Superior temporal gyrus (tissue), 1 donor: ENCODE data around the gene RNF126.
"Not testable (repeated sequence)": the region's sequence is repeated elsewhere in the genome, so short reads cannot be mapped to it uniquely, and the experiment has no call there.

Experiments used
- DNase-seq: peaks from one replicate; pipeline ENCODE4 v3.0.0-alpha.2; 2016; ENCODE audit errors: extremely low spot score

Gene RNF126

GRCh38 chr19:686589-687297, 23.7 kb upstream of the RNF126 start:
- DNase-seq, result no peak

DNA sequence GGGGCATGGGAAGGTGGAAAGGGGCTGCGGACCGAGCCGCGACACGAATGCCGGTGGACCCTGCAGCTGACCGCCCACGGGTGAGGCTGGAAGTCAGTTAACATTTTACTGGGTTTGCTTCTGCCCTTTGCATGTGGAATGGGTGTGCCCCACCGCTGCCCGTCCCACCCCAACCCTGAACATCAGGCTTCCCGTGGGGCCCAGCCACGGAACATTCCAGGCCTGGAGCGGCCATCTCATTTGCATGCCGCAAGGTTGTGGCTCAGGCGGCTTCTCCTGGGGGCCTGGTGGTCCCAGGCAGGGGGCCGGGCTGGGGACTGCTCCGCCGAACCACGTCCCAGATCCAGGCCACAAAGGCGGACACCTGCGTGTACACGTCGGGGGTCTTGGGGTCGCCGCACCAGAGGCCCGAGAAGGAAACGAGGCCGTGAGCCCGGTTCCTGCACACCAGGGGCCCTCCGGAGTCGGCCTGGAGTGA, 22.5 kb upstream of the RNF126 start:
- DNase-seq, result no peak

DNA sequence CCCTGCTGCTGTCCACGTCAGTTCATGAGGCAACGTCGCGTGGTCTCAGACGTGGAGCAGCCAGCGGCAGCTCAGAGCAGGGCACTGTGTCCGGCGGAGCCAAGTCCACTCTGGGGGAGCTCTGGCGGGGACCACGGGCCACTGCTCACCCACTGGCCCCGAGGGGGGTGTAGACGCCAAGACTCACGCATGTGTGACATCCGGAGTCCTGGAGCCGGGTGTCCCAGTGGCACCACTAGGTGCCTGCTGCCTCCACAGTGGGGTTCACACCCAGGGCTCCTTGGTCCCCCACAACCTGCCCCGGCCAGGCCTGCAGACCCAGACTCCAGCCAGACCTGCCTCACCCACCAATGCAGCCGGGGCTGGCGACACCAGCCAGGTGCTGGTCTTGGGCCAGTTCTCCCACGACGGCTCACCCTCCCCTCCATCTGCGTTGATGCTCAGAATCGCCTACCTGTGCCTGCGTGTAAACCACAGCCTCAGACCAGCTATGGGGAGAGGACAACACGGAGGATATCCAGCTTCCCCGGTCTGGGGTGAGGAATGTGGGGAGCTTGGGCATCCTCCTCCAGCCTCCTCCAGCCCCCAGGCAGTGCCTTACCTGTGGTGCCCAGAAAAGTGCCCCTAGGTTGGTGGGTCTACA, 19.8 kb upstream of the RNF126 start:
- no peak for DNase-seq

GRCh38 chr19:681029-682019, 18.3 kb upstream of the RNF126 start:
- no peak for DNase-seq

- DNase-seq, result peak; percentile 90
Observed at GRCh38 chr19:680287-681028, 17.4 kb upstream of the RNF126 start.

DNA sequence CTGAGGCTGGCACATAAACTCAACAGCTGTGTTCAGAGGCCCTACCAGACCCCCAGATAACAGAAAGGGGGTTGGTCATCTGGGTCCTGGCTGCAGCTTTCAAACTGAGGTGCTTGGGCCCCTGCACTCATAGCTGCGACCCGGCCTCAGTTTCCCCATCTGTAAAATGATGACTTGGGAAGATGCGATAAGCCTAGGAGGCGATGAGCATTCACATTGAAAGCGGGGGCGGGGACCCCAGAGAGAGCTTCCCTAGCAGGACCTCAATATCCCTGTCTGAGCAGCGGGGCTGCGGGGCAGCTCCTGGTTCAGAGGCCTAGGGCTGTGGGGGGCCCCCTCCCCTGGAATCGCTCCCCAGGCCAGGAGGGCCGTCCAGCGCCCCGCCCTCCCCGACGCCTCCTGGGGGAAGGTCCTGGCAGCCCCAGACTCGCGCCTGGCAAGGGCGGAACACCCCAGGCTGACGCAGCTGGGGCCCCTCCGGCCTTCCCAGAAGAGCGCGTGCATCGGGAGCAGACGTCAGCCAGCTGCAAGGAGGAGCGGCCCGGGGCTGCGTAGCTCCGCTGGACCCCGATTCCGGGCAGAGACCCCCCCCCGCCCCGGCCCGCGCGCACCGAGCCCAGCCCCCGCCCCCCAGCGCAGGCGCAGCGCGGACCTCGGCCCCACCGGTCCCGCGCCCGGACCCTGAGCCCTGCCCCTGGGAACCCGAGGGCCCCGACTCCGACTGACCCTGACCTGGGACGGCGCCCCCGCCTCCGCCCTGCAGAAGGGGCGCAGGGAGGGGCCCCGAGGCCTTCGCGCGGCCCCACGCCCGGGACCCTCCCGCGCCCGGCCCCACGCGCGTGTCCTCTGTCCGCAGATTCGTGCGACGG, 16.6 kb upstream of the RNF126 start:
- DNase-seq, result no peak

GRCh38 chr19:678791-679388, 15.9 kb upstream of the RNF126 start:
- no peak for DNase-seq

DNA sequence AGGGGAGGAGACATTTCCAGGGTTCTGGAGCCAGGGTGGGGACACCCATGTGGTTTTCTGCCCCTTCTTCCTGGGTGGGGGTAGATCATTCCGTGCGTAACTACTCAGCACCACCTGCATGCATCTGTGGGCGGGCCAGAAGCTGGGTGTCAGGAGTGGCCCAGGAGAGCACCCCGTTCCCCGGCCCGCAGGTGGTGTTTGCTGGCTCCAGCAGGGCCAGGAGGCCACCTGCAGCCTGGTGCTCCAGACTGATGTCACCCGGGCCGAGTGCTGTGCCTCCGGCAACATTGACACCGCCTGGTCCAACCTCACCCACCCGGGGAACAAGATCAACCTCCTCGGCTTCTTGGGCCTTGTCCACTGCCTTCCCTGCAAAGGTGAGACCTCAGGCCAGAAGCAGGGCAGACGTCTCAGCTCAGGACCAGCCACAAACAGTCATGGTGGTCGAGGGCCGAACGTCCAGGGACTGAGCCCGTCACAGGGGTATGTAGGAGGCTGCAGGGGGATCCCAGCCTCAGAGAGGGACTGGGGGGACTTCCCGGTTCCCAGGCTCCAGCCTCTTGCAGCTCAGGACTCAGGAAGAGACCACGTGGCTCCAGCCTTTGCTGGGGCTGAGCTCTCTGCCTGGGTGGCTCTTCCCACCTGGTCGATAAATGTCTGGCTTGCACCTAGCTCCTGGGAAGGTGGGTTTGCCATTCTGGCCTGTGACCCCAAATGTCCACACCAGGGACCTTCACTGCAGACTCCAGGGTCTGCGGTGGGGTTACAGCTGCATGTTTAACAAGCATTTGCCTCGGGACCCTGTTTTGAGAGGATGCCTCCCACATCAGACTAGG, 14.8 kb upstream of the RNF126 start:
- DNase-seq, result no peak

GRCh38 chr19:677201-677600, 14.2 kb upstream of the RNF126 start:
- DNase-seq, result no peak

DNA sequence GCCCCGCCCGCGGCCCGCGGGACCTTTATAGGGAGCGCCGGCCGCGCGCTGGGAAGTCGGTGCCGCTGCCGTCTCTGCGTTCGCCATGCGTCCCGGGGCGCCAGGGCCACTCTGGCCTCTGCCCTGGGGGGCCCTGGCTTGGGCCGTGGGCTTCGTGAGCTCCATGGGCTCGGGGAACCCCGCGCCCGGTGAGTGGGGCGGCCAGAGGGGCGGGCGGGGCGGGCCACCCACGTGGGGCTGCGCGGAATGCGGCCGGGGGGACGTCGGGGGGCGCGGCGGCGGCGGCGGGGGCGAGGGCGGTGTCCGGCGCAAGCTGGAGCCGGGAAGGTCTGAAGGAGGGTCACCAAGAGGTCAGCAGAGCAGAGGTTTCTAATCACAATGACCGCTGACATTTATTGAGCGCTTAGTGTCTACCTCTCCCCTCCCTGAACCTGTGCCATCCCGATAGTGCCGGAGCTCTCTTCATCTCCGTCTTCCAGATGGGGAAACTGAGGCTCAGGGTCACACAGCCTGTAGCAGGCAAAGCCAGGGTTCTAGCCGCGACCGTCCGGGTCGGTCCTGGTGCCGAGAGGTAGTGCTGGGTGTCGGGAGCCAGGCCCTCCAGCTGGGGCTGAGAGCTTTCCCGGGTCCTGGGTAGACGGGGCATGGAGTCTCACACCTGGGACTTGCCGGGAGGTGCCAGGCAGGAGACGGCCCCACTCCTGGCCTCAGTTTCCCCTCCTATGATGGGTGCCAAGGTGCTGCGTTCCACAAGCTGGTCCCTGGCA, 13.5 kb upstream of the RNF126 start, which contains the start of gene FSTL3:
Gene FSTL3, plus strand, starts transcription at position 54 of the 767 bp plus-strand sequence. Its CDS starts 32 bp downstream, at position 86.
- no peak for DNase-seq

DNA sequence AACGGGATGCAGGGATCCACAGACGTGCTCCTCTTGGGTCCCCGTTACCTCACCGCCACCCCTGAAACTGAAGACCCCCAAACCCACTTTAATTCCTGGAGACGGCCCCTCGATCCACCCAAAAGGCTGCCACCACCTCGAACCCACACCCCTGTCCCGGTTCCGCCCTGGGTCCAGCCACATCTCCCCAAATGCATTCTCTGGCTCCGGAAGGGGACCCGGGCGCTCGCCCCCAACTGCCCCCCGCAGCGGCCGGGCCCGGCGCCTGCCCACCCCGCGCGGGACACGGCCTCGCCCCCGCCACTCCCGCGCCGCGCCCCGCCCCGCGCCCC, 13.0 kb upstream of the RNF126 start:
- no peak for DNase-seq

- no peak for DNase-seq
Observed at GRCh38 chr19:674282-675151, 11.5 kb upstream of the RNF126 start.

- no peak for DNase-seq
Observed at GRCh38 chr19:670609-671075, 7.6 kb upstream of the RNF126 start.

GRCh38 chr19:668675-669434, 5.8 kb upstream of the RNF126 start:
- not testable (repeated sequence) for DNase-seq

DNA sequence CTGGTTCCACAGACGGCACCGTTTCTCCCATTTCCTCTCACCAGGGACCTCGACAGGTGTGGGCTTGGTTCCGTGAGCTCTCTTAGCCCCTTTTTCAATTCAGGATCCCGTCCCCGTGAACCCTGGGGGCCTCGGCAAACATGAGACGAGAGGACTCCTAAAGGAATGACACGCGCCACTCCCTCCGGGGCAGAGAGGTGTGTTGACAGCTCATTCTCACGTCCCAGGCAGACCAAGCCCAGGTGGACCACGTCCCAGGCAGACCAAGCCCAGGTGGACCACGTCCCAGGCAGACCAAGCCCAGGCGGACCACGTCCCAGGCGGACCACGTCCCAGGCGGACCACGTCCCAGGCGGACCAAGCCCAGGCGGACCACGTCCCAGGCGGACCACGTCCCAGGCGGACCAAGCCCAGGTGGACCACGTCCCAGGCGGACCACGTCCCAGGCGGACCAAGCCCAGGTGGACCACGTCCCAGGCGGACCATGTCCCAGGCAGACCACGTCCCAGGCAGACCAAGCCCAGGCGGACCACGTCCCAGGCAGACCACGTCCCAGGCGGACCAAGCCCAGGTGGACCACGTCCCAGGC, 4.1 kb upstream of the RNF126 start:
- DNase-seq, result not testable (repeated sequence)

- DNase-seq, result peak; percentile 89
Observed at GRCh38 chr19:664913-665443, 2.0 kb upstream of the RNF126 start.
